NCI-H446 treated with DMSO at 0.1 percent for 48 hours (cell line): ENCODE data around the gene ZDHHC4.

ENCODE experiments used
- DNase-seq: peaks from one replicate; lab custom pipeline; 2025; lab: John Stamatoyannopoulos, UW

Gene ZDHHC4

DNA sequence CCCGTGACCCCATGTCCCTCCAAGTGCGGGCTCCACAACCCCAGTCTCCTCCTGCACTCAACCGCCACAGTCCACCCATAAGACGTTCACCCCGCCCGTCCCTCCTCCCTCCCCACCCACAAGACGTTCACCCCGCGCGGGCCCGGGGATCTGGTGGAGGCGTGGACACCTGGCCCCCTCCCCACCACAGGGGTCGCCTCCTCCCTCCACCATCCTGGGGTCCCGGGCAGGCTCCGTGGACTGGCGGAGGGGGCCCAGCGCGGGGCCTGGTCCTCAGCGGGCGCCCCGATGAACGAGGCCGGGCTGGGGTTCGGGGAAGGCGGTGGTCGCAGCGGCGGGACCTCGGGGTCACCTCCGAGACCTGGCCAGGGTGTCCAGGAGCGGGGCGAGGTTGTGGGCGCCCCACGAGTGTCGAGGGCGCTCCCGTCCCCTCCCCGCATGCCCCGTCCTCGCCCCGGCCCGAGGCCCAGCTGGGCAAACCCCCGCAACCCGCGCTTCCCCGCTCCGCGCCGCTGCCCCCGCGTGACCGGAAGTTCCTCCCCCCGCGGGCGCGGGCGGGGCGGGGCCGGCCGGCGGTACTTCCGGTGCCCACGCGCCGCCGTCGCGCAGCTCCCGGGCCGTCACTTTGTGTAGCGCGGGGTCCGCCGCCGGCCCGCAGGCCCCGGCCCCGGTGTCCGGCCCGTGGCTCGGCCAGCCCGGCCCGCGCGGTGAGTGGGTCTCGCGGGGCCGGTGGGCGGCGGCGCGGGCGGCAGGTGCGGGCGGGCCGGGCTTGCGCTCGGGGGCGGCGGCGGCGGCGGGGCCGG is 59.7 kb downstream of the ZDHHC4 start, which contains the start of gene ZNF316:
ZNF316 (plus strand) TSS at position 578 of the 803 bp plus-strand sequence. CDS start 5,092 bp downstream, outside the sequence.
- no peak for DNase-seq

DNA sequence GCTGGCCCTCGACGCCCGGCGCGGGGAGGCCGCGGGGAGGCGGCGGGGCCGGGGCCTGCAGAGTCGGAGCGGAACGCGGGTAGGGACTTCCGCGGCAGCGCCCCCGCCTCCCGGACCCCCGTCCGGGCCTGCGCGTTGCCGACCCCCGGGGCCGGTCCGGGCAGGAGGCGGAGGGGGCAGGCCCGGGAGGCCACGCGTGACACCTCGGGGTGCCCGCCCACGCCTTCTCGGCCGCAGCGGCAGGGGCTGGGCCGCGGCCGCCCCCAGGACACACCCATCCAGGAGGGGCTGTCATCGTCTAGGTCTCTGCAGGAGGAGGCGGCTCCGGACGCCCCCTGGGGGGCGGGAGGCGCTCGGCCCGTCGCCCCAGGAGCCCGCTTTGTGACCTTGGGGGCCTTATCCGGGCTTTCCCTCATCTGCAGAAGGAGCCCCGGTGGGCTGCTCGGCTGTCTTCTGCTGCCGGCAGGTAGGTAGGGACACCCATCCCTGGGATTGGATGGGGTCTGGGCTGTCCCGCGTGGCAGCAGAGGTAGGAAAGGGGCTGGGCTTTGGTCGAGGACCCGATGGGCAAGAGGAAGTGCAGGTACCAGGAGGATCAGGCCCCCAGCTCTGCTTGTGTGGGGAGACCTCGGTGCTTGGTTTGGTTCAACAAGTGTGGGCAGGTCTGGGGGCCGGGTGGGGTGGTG is 60.4 kb downstream of the ZDHHC4 start:
- no peak for DNase-seq
